Coronary artery (tissue), 2 donors: ENCODE measurements around the gene NFIX.
A peak's percentile ranks its signal among the peaks of the same experiment; 100 is the strongest.

Experiments
- DNase-seq: peaks from one replicate; pipeline ENCODE4 v3.0.0-alpha.2; 2017; ENCODE audit warnings: low spot score
- H3K27ac ChIP-seq, 2 donors: fragments of 200-600 bp; sonication (generic); one replicate each; pipeline ENCODE4 v1.5.1; 2016 to 2019
- H3K4me3 ChIP-seq: fragments of 200-600 bp; sonication (generic); 2 replicates; pipeline ENCODE4 v1.5.1; 2016; ENCODE audit warnings: mild to moderate bottlenecking, moderate library complexity
- CTCF ChIP-seq: fragments of 200-600 bp; sonication (generic); IDR thresholded peaks from one replicate; pipeline ENCODE4 v1.5.1; 2019; ENCODE audit warnings: antibody characterized with exemption

NFIX gene

GRCh38 chr19:13053761-13054625 is 58.7 kb downstream of the NFIX start:
- peak overlapping the region; percentile 40 for H3K4me3 ChIP-seq
- DNase-seq, result peak; percentile 91
- TF ChIP-seq CTCF, result no peak

GRCh38 chr19:13054626-13055212 is 59.4 kb downstream of the NFIX start:
- no peak for DNase-seq
- peak overlapping the region; percentile 99 for H3K27ac ChIP-seq
- H3K4me3 ChIP-seq, result peak overlapping the region; percentile 59
- TF ChIP-seq CTCF, result no peak

More at GRCh38 chr19:13053761-13054625, 58.7 kb downstream of the NFIX start:
- peak overlapping the region; percentile 99 for H3K27ac ChIP-seq

GRCh38 chr19:13055213-13056051 is 60.2 kb downstream of the NFIX start:
- H3K4me3 ChIP-seq, result peak overlapping the region; percentile 59

GRCh38 chr19:13056052-13056660 is 60.9 kb downstream of the NFIX start:
- H3K4me3 ChIP-seq, result peak overlapping the region; percentile 59
- TF ChIP-seq CTCF, result no peak
- DNase-seq, result no peak
- H3K27ac ChIP-seq, result peak overlapping the region; percentile 99

More at GRCh38 chr19:13055213-13056051, 60.2 kb downstream of the NFIX start:
- DNase-seq, result peak; percentile 92
- peak overlapping the region; percentile 99 for H3K27ac ChIP-seq
- no peak for TF ChIP-seq CTCF

GRCh38 chr19:13057147-13057572 is 61.9 kb downstream of the NFIX start:
- H3K4me3 ChIP-seq, result peak overlapping the region; percentile 48
- DNase-seq, result no peak
- no peak for TF ChIP-seq CTCF
- peak overlapping the region; percentile 99 for H3K27ac ChIP-seq

GRCh38 chr19:13057744-13058143 is 62.5 kb downstream of the NFIX start:
- DNase-seq, result no peak
- H3K27ac ChIP-seq, result peak overlapping the region; percentile 99
- H3K4me3 ChIP-seq, result peak overlapping the region; percentile 48
- no peak for TF ChIP-seq CTCF
